A673 (cell line): ENCODE results near the gene ATP6V1C2. TPM values are rescaled to one million over a fixed set of nuclear protein-coding genes. Genes with fewer than 3 reads are reported as not detected.

Source experiments
- BruUV-seq: library from RNA; stranded (reverse); fragments of 400-500 nt; replicated peaks from 2 replicates; lab custom pipeline; 2021; lab: Mats Ljungman, UMichigan
- CTCF ChIA-PET: fragments of 300-600 bp; sonication (Branson Sonifier 250); formaldehyde crosslinking; loops from one replicate; lab custom pipeline; 2022; ENCODE audit warnings: antibody characterized with exemption; lab: Charles Lee
- POLR2A ChIA-PET: fragments of 300-600 bp; sonication (Branson Sonifier 250); formaldehyde crosslinking; loops from one replicate; lab custom pipeline; 2022; ENCODE audit warnings: antibody characterized with exemption; ENCODE audit not compliant: low non-redundant PET; lab: Charles Lee
- DNase-seq: peaks from one replicate; pipeline ENCODE4 v3.0.0-alpha.2; 2015; ENCODE audit warnings: low spot score
- H3K27ac ChIP-seq: fragments of 200-600 bp; sonication (generic); 2 replicates; pipeline ENCODE4 v1.5.1; 2016; ENCODE audit warnings: mixed run types, low read depth, mild to moderate bottlenecking, mixed read lengths, antibody characterized with exemption, low read length; ENCODE audit not compliant: poor library complexity, severe bottlenecking
- H3K27me3 ChIP-seq: fragments of 200-600 bp; sonication (generic); replicated peaks from 2 replicates; pipeline ENCODE4 v1.6.1; 2017; ENCODE audit warnings: mixed run types, low read depth, mild to moderate bottlenecking, mixed read lengths, antibody characterized with exemption, low read length; ENCODE audit not compliant: insufficient read depth, poor library complexity
- H3K36me3 ChIP-seq: fragments of 200-600 bp; sonication (generic); 2 replicates; pipeline ENCODE4 v1.6.1; 2016; ENCODE audit warnings: mixed run types, mild to moderate bottlenecking, mixed read lengths, antibody characterized with exemption, low read length; ENCODE audit not compliant: insufficient read depth, poor library complexity, severe bottlenecking
- H3K4me1 ChIP-seq: fragments of 200-600 bp; sonication (generic); 2 replicates; pipeline ENCODE4 v1.6.1; 2017; ENCODE audit warnings: mixed run types, mild to moderate bottlenecking, mixed read lengths, antibody characterized with exemption, low read length; ENCODE audit not compliant: insufficient read depth, poor library complexity, severe bottlenecking
- H3K4me3 ChIP-seq: fragments of 200-600 bp; sonication (generic); 2 replicates; pipeline ENCODE4 v1.5.1; 2016; ENCODE audit warnings: low read depth, mixed run types, mild to moderate bottlenecking, mixed read lengths, low read length; ENCODE audit not compliant: poor library complexity, severe bottlenecking
- H3K9me3 ChIP-seq: fragments of 200-600 bp; sonication (generic); 2 replicates; pipeline ENCODE4 v1.6.1; 2016; ENCODE audit warnings: mixed run types, low read depth, mild to moderate bottlenecking, mixed read lengths, antibody characterized with exemption, low read length; ENCODE audit not compliant: poor library complexity, severe bottlenecking
- EZH2 ChIP-seq: fragments of 200-600 bp; sonication (generic); IDR thresholded peaks from 2 replicates; pipeline ENCODE4 v1.6.1; 2017; ENCODE audit warnings: borderline replicate concordance, low read depth, mild to moderate bottlenecking, mixed read lengths, antibody characterized with exemption, low read length; ENCODE audit not compliant: poor library complexity, severe bottlenecking
- intact Hi-C: fragments of 100-400 bp; cut with micrococcal nuclease; formaldehyde crosslinking; loops from one replicate; pipeline ENCODE4 v1.10.0; 2022; ENCODE audit not compliant: unreplicated experiment
- total RNA-seq: library from RNA; stranded (reverse); gene quantifications from 2 replicates; pipeline ENCODE4 v1.2.3, GENCODE V29; 2021
- TF ChIP-seq, protein P1 (sequence below): fragments of 300-800, 200-600 bp; sonication (generic); conservative IDR thresholded peaks from 2 replicates; pipeline ENCODE4 v1.5.1; 2017; ENCODE audit warnings: low read depth, mild to moderate bottlenecking, antibody characterized with exemption, low read length, moderate library complexity, mixed read lengths

Gene ATP6V1C2
- total RNA-seq, 1 experiment from 2014 or later = not detected

DNA sequence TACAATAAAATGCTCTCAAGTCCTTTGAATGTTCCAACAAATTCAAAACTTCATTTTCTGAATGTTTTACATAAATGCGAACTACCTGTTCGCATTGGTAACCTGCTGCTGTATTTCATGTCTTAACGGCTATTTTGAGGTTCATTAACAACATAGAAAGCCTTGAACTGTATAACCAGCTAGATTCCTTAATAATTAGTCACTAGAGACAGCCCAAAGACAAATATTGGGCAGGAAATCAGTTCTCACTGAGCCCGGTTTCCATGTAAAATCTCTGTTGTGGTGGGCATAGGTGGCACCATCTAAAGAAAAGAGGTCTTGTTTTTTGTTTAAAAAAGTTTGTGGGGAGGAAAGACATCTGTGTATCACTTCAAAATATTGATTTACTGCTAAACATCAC, 62.0 kb downstream of the ATP6V1C2 start:
- TF ChIP-seq, protein P1, sequence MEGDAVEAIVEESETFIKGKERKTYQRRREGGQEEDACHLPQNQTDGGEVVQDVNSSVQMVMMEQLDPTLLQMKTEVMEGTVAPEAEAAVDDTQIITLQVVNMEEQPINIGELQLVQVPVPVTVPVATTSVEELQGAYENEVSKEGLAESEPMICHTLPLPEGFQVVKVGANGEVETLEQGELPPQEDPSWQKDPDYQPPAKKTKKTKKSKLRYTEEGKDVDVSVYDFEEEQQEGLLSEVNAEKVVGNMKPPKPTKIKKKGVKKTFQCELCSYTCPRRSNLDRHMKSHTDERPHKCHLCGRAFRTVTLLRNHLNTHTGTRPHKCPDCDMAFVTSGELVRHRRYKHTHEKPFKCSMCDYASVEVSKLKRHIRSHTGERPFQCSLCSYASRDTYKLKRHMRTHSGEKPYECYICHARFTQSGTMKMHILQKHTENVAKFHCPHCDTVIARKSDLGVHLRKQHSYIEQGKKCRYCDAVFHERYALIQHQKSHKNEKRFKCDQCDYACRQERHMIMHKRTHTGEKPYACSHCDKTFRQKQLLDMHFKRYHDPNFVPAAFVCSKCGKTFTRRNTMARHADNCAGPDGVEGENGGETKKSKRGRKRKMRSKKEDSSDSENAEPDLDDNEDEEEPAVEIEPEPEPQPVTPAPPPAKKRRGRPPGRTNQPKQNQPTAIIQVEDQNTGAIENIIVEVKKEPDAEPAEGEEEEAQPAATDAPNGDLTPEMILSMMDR = no peak
- TF ChIP-seq EZH2 = no peak
- Histone ChIP-seq H3K27ac (no peak overlapping the region), H3K27me3 (no peaks in the 10 kb centered on the region), H3K4me3 (no peak overlapping the region), H3K36me3 (peaks cover 89% of the 10 kb centered on the region), H3K9me3 (no peaks in the 10 kb centered on the region), H3K4me1 (no peaks in the 10 kb centered on the region)
- intact Hi-C loops = no loop called here
- CTCF ChIA-PET = no interaction called here
- POLR2A ChIA-PET = no interaction called here
- no peak for DNase-seq
- BruUV-seq = no TSS peak

DNA sequence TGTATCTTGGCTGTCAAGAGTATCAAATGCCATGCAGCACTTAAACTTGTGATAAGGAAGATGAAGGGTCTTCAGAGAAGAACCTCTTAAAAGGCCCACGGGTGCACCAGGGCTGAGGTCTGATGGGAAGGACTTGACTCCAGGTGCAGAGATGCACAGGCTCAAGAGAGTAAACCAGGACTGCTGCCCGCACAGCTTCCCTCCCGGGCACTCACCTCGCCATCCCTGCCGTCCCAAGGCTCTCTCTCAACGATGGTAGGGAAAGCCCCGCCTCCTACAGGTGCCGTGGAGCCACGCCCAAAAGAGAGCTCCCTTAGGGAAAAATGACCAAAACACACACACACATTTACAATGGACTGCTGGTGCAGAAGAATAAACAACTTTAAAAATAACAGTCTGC, 63.3 kb downstream of the ATP6V1C2 start:
- CTCF ChIA-PET = no interaction called here
- Histone ChIP-seq H3K27ac (no peak overlapping the region), H3K36me3 (peaks cover 98% of the 10 kb centered on the region), H3K27me3 (no peaks in the 10 kb centered on the region), H3K4me3 (no peak overlapping the region), H3K4me1 (no peaks in the 10 kb centered on the region), H3K9me3 (no peaks in the 10 kb centered on the region)
- DNase-seq = no peak
- no peak for TF ChIP-seq EZH2
- TF ChIP-seq, protein P1 = no peak
- intact Hi-C loops = no loop called here
- POLR2A ChIA-PET = no interaction called here
- BruUV-seq = no TSS peak

DNA sequence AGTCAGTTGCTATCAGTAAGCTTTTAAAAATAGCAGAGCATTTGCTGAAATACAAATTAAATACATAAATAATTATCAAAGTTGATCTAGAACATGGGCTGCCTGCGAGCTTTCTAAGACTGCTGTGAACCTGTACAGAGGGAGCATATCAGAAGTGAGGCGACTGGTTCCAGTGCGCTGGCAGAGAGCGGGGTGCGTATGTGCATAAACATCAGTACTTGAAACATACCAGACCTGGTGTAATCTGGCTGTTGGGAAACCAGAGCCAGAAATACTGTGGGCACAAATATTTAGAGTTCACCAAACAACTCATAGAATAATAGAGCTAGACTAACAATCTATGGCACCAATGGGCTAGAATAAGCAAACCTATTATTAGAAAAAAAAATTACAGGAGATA, 63.8 kb downstream of the ATP6V1C2 start:
- ChIA-PET CTCF (no interaction called here), POLR2A (interaction anchor here (0.6 kb wide), 1 partner anchor 10 kb away, joined by 3 read pairs; no protein-coding TSS in a partner anchor)
- Histone ChIP-seq H3K27me3 (no peaks in the 10 kb centered on the region), H3K27ac (no peak overlapping the region), H3K4me1 (no peaks in the 10 kb centered on the region), H3K9me3 (no peaks in the 10 kb centered on the region), H3K4me3 (no peak overlapping the region), H3K36me3 (peaks cover 98% of the 10 kb centered on the region)
- BruUV-seq = no TSS peak
- no peak for DNase-seq
- intact Hi-C loops = no loop called here
- TF ChIP-seq, protein P1 = no peak
- no peak for TF ChIP-seq EZH2
